ENCODE data around the gene CLNK. TPM values are rescaled to one million over a fixed set of nuclear protein-coding genes. Genes with fewer than 3 reads are reported as not detected.

Gene CLNK
- total RNA-seq, 1 experiment from 2014 or later = not detected

- no peak for DNase-seq (ENCODE audit: low read depth)
Observed at GRCh38 chr4:10701702-10702460, 17.3 kb upstream of the CLNK start.

- DNase-seq (ENCODE audit: low read depth) = no peak
Observed at GRCh38 chr4:10701161-10701560, 16.6 kb upstream of the CLNK start.

GRCh38 chr4:10698172-10698571 lies 13.6 kb upstream of the CLNK start:
- DNase-seq (ENCODE audit: low read depth) = no peak

GRCh38 chr4:10697086-10697485 lies 12.5 kb upstream of the CLNK start:
- DNase-seq (ENCODE audit: low read depth) = no peak

GRCh38 chr4:10696253-10696652 lies 11.7 kb upstream of the CLNK start:
- no peak for DNase-seq (ENCODE audit: low read depth)

GRCh38 chr4:10694828-10695209 lies 10.3 kb upstream of the CLNK start:
- no peak for DNase-seq (ENCODE audit: low read depth)

GRCh38 chr4:10694151-10694827 lies 9.7 kb upstream of the CLNK start:
- DNase-seq (ENCODE audit: low read depth) = no peak

- DNase-seq (ENCODE audit: low read depth) = no peak
Observed at GRCh38 chr4:10691651-10692050, 7.1 kb upstream of the CLNK start.

GRCh38 chr4:10690185-10690907 lies 5.8 kb upstream of the CLNK start:
- no peak for DNase-seq (ENCODE audit: low read depth)

GRCh38 chr4:10688846-10689245 lies 4.3 kb upstream of the CLNK start:
- no peak for DNase-seq (ENCODE audit: low read depth)

GRCh38 chr4:10688022-10688421 lies 3.5 kb upstream of the CLNK start:
- DNase-seq (ENCODE audit: low read depth) = no peak

GRCh38 chr4:10687526-10687925 lies 3.0 kb upstream of the CLNK start:
- DNase-seq (ENCODE audit: low read depth) = no peak

- DNase-seq (ENCODE audit: low read depth) = no peak
Observed at GRCh38 chr4:10682397-10682796, 2.2 kb downstream of the CLNK start.

GRCh38 chr4:10677796-10678497 lies 6.6 kb downstream of the CLNK start:
- DNase-seq (ENCODE audit: low read depth) = no peak

GRCh38 chr4:10673817-10674369 lies 10.7 kb downstream of the CLNK start:
- DNase-seq (ENCODE audit: low read depth) = no peak

- no peak for DNase-seq (ENCODE audit: low read depth)
Observed at GRCh38 chr4:10672379-10672778, 12.2 kb downstream of the CLNK start.

GRCh38 chr4:10671799-10672198 lies 12.8 kb downstream of the CLNK start:
- no peak for DNase-seq (ENCODE audit: low read depth)

- DNase-seq (ENCODE audit: low read depth) = no peak
Observed at GRCh38 chr4:10671366-10671765, 13.2 kb downstream of the CLNK start.

- DNase-seq (ENCODE audit: low read depth) = no peak
Observed at GRCh38 chr4:10670321-10670720, 14.2 kb downstream of the CLNK start.

- DNase-seq (ENCODE audit: low read depth) = no peak
Observed at GRCh38 chr4:10667701-10668326, 16.8 kb downstream of the CLNK start.

- DNase-seq (ENCODE audit: low read depth) = no peak
Observed at GRCh38 chr4:10666616-10667015, 18.0 kb downstream of the CLNK start.
